G401 (cell line): ENCODE results near the gene CCDC43. TPM values are rescaled to one million over a fixed set of nuclear protein-coding genes. Genes with fewer than 3 reads are reported as not detected.
"Not testable (repeated sequence)": the region's sequence is repeated elsewhere in the genome, so short reads cannot be mapped to it uniquely, and the experiment has no call there.

ENCODE experiments used
- DNase-seq: peaks from one replicate; pipeline ENCODE4 v3.0.0-alpha.2; 2015; ENCODE audit warnings: low spot score
- in situ Hi-C: cut with HindIII; loops from 2 replicates; pipeline ENCODE4 v1.10.0; 2016; ENCODE audit warnings: low sequenced_read_pairs, mixed read lengths
- total RNA-seq: library from RNA; depleted of rRNA; stranded (reverse); fragments of >200 nt; shearing (Covaris generic); gene quantifications from 2 replicates; pipeline ENCODE4 v1.2.3, GENCODE V29; 2014

CCDC43 gene
- total RNA-seq, 1 experiment from 2014 or later, result 76.2 TPM

DNA sequence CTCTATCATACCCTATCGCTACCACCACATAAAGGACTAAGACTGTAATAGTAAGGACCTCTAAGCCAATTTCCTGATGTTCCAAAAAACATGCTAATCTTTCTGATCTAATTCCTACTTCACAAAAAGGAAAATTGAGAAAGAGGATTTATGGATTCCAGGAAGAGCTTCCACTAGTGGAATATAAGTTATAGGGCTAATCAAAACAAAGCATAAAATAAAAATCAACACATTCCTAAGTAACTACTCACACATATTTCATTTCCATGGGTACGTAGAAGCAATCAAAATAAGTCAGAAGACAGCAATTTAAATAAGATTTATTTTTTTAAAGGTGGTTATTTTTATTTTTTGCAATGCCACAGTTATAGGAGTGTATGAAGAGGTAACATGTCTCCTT is 12.4 kb downstream of the CCDC43 start:
- no peak for DNase-seq
- in situ Hi-C loops, result no loop called here

DNA sequence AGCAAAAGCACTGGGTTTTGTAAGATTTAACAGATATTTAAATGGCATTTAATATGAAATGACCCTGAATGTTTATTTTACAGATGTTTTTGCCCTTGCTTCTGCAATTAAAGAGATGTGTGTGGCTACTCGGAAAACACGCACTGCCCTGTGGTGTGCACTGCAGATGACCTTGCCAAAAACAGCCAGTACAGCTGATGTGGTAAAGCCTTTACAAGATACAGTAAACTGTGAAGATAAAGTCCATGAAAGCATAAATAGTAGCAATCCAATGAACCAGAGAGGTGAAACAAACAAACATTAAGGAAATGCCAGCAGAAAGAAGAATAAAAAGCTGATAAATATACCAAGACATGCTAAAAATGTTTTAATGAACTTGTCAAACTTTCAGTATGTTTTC is 15.7 kb downstream of the CCDC43 start:
- DNase-seq, result no peak
- in situ Hi-C loops, result no loop called here

DNA sequence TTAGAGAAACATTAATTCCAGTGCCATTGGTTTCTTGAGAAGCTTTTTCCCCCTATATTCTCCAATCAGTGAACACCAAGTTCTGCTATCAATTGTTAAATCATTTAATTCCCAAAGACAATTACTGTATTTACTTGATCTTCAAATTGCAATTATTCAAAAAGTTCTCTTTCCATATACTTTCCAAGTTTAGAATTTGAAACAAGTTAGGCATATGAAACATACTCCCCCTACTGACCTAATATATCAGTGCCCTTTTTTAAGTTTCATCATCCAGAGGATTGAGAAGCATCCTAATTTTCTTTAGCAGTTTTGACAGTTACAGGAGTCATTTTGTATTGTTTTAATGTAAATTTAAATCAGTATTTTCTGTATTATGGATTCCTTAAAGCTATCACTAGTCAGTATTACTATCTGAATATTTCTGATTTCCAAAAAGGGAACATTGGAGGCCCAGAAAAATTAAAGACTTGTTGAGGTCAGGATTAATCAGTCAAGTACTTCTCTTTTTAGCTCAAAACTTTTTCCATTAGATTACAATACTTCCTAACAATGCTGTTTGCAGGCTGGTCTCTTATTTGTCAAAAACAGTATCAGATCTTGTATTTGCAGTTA is 17.0 kb downstream of the CCDC43 start:
- DNase-seq, result no peak
- in situ Hi-C loops, result no loop called here

DNA sequence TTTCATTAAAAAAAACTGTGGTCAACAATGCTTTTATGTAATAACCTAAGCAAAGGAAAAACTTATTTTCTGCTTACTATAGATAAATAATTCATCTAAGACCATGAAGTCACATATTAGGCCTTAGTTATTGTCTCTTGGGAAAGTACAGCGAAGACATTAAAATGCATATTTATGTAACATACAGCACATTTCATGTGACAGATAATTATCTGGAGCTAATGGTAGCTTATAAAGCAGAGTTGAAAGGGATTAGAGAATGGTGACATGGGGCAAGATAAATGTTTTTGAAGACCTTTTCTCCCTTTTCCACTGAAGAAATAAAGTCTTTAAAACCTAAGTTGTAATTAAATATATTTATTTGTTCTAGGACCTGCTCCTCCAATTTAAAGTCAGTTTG is 23.6 kb downstream of the CCDC43 start:
- no peak for DNase-seq
- in situ Hi-C loops, result no loop called here

DNA sequence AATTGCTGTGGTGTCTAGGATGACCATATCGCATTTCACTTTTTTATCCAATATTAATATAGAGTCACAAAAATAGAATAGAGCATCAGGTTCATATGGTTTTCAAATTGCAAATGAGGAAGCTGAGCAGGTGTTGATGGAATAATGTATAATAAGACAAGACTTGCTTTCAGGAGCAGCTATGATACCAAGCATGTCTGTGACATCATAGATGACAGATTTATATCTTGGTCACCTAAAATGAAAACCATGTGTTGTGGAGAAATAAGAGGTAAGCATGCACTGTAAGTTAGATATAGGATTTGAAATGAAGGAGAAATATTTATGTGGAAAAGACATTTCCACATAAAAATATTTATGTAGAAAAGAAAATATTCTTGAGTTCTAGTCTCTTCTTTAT is 24.7 kb downstream of the CCDC43 start:
- no peak for DNase-seq
- in situ Hi-C loops, result no loop called here

DNA sequence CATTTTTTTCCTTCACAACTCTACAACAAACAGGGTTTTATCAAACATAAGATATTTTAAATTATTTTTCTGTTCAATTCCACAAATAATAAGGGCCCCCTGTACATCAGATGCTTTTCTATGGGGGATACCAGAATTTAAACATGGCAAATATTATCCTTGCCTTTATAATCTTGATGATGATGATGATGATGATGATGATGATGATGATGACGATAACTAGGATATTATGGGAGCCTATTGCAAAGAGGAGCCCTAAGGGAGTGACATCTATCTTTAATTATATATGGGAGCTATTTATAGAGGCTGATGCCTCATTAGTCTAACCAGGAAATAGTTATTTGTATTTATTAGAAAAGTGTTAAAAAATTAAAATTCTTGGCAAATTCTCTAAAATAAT is 26.5 kb downstream of the CCDC43 start:
- in situ Hi-C loops, result no loop called here
- DNase-seq, result no peak

DNA sequence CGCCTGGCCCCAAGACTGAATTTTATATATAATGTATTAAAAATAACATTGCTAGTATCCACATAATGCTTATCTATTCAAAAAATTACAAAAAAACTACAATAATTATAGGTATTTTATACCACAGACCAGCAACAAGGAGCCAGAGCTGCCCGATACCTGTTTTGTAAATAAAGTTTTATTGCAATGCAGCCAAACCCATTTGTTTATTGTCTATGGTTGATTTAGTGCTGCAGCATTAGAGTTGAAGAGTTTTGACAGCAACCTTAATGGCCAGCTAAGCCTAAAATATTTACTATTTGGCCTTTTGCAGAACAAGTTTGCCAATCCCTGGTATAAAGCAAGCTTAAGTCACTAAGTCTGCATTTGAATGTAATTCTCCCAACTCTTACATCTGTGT is 27.7 kb downstream of the CCDC43 start:
- DNase-seq, result no peak
- in situ Hi-C loops, result no loop called here

DNA sequence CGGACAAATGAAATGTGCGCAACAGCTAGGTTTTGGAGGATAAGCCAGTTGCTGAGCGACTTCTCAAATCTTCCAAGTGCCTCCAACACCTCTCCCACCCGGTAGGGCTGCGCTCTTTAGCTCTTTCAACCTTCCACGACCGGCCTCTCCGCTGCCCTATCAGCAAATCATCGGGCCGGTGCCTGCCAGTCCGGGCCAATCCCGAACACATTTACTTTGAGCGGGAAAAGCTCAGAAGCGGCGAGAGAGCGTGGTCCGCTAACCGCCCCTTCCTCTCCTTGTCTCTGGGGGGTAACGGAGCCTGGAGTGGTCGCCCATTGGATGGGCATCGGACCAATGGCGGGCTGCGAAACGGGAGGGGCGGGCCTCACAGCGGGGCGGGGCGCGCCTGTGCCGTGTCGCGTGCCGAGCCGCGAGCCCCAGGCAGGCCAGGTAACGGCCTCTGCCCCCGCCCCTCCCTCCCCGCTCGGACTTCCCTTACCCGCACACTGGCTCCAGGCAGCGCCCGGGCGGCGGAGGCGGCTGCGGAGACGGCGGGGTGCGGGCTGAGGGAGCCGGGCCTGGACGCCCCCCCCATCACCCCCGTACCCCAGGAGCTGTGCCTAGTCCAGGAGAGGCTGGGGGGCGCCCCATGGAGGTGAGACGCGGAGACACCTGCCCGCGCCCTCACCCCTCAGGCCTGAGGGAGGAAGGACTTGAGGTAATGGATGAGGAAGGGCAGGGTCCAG is 33.4 kb downstream of the CCDC43 start, which contains the start of gene MEIOC:
Gene MEIOC, plus strand, starts transcription at position 486 of the 728 bp plus-strand sequence. Its CDS starts 146 bp downstream, at position 632.
- DNase-seq, result no peak
- in situ Hi-C loops, result no loop called here

DNA sequence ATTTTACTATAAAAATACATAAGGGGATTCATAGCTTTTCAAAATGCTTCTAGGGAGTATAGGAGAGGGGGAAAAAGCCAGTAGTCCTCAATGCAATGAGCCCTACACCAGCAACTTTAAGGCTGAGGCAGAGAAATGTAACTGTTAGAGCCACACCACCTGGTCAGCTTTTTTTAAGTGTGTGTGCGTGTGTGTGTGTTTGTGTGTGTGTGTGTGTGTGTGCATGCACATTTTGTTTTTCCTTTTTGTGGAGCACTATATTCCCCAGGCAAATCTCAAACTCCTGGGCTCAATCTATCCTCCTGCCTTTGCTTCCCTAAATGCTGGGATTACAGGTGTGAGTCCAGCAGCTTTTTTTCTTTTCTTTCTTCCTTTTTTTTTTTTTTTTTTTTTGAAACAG is 35.6 kb downstream of the CCDC43 start:
- DNase-seq, result no peak
- in situ Hi-C loops, result no loop called here

DNA sequence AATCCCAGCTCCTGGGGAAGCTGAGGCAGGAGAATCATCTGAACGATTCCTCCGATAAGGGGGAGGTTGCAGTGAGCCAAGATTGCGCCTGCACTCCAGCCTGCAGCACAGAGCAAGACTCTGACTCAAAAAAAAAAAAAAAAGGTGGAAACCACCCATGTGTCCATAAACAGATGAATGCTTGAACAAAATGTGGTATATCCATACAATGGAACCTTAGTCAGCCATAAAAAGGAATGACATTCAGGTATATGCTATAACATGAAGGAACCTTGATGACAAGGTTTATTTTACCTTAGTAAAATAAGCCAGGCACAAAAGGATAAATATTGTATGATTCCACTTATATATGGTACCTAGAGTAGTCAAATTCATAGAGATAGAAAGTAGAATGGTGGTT is 36.2 kb downstream of the CCDC43 start:
- in situ Hi-C loops, result no loop called here
- no peak for DNase-seq

DNA sequence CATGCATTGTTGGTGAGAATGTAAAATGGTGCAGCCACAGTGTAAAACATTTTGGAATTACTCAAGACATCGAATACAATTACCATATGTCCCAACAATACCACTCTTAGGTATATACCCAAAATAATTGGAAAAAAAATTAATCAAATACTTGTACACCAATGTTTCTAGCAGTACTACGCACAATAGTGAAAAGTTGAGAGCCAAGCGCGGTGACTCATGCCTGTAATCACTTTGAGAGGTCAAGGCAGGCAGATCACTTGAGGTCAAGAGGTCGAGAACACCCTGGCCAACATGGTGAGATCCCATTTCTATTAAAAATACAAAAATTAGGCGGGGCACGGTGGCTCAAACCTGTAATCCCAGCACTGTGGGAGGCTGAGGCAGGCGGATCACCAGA is 36.8 kb downstream of the CCDC43 start:
- in situ Hi-C loops, result no loop called here

DNA sequence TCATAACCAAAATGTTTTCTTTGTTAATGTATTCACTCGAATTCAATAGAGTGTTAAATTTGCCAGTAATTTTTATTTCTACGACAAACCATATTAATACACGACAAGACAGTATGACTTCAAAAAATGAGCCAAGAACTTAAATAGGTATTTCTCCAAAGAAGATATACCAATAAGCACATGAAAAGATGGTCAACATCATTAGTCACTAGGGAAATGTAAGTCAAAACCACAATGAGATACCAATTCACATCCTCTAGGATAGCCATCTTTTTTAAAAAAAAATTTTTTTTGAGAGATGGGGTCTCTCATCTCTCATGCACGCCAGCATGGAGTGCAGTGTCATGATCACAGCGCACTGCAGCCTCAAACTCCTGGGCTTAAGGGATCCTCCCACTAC is 38.3 kb downstream of the CCDC43 start:
- in situ Hi-C loops, result no loop called here
- DNase-seq, result no peak

More for the DNA sequence above, 36.8 kb downstream of the CCDC43 start:
- no peak for DNase-seq

DNA sequence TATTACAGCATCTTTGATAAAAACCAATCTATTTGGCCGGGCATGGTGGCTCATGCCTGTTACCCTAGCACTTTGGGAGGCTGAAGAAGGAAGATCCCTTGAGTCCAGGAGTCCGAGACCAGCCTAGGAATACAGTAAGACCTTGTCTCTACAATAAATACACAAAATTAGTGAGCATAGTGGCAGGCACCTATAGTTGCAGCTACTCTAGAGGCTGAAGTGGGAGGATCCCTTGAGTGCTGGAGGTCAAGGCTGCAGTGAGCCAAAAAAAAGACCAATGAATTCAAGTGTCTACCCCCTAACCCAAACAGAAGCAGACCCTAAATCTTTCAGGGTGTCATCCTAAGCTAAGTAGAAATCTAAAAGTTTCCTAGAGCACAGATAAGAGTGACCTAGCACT is 40.6 kb downstream of the CCDC43 start:
- no peak for DNase-seq
- in situ Hi-C loops, result no loop called here

DNA sequence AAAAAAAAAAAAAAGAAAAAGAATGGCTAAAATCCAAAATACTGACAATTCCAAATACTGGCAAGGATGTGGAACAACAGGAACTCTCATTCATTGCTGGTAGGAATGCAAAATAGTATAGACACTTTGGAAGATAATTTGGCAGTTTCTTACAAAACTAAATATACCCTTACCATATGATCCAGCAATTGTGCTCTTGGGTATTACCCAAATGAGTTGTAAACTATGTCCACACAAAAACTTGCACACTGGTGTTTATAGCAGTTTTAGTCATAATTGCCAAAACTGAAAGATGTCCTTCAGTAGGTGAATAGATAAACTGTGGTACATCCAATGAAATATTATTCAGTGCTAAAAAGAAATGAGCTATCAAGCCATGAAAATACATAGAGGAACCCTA is 41.8 kb downstream of the CCDC43 start:
- in situ Hi-C loops, result no loop called here
- no peak for DNase-seq

DNA sequence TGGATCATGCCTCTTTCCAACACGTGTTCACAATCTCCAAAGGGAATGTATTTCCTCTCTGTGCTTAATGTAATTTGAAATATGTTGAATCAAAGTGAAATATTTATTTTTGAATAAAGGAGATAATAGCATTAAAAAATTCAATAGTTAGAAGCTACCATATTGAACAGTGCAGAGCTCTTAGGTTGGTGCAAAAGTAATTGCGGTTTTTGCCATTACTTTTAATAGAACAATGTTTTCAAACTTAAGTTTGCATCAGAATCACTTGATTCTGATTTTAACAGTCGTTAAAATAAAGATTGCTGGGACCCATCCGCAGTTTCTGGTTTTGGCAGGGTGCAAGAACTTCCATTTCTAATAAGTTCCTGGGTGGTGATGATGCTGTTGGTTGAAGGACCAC is 43.3 kb downstream of the CCDC43 start:
- DNase-seq, result no peak
- in situ Hi-C loops, result no loop called here

DNA sequence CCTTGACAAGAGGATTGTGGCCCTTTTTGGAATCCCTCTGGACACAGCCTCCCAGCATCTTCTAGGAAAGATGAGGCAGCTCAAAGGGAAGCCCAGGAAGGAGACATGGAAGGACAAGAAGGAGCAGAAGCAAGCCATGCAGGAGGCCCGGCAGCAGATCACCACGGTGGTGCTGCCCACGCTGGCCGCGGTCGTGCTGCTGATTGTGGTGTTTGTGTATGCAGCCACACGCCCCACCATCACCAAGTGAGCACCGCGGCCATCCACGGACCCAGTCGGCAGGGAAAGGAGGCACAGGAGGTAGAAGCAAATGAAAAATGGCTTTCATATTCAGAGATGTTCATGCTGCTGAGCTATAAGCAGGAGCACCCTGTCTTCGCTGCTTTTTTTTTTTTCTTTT is 44.2 kb downstream of the CCDC43 start:
- in situ Hi-C loops, result no loop called here
- no peak for DNase-seq

DNA sequence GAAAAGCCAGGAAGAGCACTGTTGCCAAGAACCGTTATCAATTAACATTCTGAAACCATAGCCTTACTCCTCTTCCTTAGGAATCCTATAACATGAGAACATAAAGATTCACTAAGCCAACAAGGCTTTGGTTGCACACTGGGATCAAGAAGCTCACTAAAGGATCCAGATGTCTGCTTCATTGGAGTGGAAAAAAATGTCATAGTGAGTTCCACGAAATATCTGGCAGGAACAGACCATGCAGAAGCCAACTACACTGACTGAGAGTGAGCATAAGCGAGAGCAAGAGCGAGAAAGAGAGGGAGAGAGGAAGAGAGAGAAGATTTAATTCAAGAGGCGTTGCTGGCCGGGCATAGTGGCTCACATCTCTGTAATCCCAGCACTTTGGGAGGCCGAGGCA is 46.7 kb downstream of the CCDC43 start:
- in situ Hi-C loops, result no loop called here
- no peak for DNase-seq

DNA sequence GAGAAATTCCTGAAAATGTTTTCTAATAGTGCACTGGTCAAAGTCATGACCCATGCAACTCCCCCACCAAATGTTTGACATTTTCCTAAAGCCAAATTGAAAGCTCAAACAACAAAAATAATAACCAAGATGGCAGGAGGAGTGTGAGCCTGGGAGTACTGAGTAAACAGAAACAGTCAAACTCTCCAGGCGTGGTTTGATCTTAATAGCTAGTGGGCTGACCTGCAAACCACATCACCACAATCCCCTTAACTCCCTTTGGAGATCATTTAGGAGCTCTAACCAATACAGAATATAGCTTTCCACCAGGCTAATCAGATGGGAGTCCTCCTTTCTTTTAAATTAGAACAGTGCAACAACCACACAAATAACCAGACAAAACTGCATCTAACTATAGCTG is 52.5 kb downstream of the CCDC43 start:
- in situ Hi-C loops, result no loop called here
- no peak for DNase-seq

DNA sequence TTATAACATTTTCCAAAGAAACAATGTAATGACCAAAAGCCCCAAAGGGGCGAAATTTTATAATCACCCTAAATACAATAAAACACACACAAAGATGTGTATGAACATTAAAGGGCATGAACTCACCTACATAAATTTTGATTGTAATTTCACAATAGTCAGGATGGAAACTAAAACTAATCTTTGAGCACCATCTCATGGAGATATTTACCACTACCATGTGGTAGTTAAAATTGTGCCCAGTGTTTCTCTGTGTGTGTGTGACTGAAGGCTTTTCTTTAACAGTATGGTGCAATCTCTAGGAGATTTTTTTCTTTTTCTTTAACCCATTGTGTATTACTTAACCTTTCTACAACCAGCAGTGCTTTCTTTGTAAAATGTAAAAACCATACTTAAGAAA is 53.0 kb downstream of the CCDC43 start:
- in situ Hi-C loops, result no loop called here

DNA sequence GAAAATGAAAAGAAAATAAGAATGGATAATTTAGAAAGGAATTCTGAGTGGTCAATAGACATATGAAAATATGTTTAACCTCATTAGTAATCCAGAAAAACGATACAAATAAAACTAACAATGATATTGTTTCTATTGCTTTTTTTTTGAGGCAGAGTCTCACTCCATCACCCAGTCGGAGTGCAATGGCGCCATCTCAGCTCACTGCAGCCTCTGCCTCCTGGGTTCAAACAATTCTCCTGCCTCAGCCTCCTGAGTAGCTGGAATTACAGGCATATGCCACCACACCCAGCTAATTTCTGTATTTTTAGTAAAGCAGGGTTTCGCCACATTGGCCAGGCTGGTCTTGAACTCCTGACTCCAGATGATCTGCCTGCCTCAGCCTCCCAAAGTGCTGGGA is 55.2 kb downstream of the CCDC43 start:
- in situ Hi-C loops, DNase-seq: not testable (repeated sequence)

More for the DNA sequence above, 53.0 kb downstream of the CCDC43 start:
- peak; percentile 36 for DNase-seq

DNA sequence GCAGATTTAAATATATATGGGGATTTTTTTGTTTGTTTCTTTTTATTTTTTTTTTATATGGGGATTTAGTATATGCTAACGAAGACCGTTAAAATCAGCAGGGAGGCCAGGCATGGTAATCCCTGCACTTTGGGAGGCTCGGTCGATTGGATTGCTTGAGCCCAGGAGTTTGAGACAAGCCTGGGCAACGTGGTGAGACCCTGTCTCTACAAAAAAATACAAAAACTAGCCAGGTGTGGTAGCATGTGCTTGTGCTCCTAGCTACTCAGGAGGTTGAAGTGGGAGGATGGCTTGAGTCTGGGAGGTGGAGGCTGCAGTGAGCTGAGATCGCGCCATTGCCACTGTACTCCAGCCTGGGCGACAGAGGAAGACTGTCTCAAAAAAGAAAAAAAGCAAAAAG is 55.6 kb downstream of the CCDC43 start:
- no peak for DNase-seq
- in situ Hi-C loops, result no loop called here
